Naive thymus-derived CD8-positive, alpha-beta T cell (primary cell): ENCODE measurements around the gene RSPH9. TPM values are rescaled to one million over a fixed set of nuclear protein-coding genes. Genes with fewer than 3 reads are reported as not detected.
A peak's percentile ranks its signal among the peaks of the same experiment; 100 is the strongest.

ENCODE experiments used
- ATAC-seq, 2 donors: fragments of 150-1000 bp; cut with Tn5 transposase in 1 of 2; sonication (Bioruptor Pico), chemical (Tn5 transposase) in 1 of 2; 1 replicate in 1 of 2; 2 replicates in 1 of 2; pipeline ENCODE4 v1.10.0; 2021; ENCODE audit warnings: mild to moderate bottlenecking in 2 of 2, moderate library complexity in 2 of 2
- POLR2A ChIA-PET: fragments of 350-600 bp; sonication (Branson Sonifier 250); formaldehyde crosslinking; loops from one replicate; lab custom pipeline; 2021; ENCODE audit warnings: antibody characterized with exemption; lab: Charles Lee
- DNase-seq, 10 donors: peaks; one replicate each; pipeline versions ENCODE4 v3.0.0 to v3.0.0-alpha.2; 2020 to 2022
- H3K27ac Mint-ChIP-seq, 10 donors: one replicate each; pipeline ENCODE4 v1.8.0; 2020 to 2022; ENCODE audit warnings: mild to moderate bottlenecking in 10 of 10, mixed read lengths in 10 of 10, moderate library complexity in 4 of 10, inconsistent platforms in 1 of 10
- H3K27me3 Mint-ChIP-seq, 5 donors: one replicate each; pipeline ENCODE4 v1.8.0; 2021 to 2022; ENCODE audit warnings: mixed read lengths in 5 of 5
- H3K36me3 Mint-ChIP-seq, 3 donors: one replicate each; pipeline ENCODE4 v1.8.0; 2020 to 2022; ENCODE audit warnings: mixed read lengths in 3 of 3, mild to moderate bottlenecking in 2 of 3, inconsistent platforms in 1 of 3
- H3K4me1 Mint-ChIP-seq, 4 donors: one replicate each; pipeline ENCODE4 v1.8.0; 2021 to 2022; ENCODE audit warnings: mixed read lengths in 4 of 4
- H3K4me3 Mint-ChIP-seq, 10 donors: one replicate each; pipeline ENCODE4 v1.8.0; 2020 to 2022; ENCODE audit warnings: mild to moderate bottlenecking in 10 of 10, mixed read lengths in 10 of 10, moderate library complexity in 6 of 10, inconsistent platforms in 1 of 10
- H3K9me3 Mint-ChIP-seq, 9 donors: one replicate each; pipeline ENCODE4 v1.8.0; 2020 to 2022; ENCODE audit warnings: mixed read lengths in 9 of 9, mild to moderate bottlenecking in 3 of 9, inconsistent platforms in 1 of 9, moderate library complexity in 1 of 9
- polyA plus RNA-seq, 3 donors: library from polyadenylated mRNA; unstranded; fragments of 300-500 nt; fragmentation: Illumina TruSeq; gene quantifications; one replicate each; pipeline ENCODE4 v1.2.3, GENCODE V29; 2021
- total RNA-seq, 8 experiments: library from RNA in 2 of 8; stranded (reverse) in 2 of 8; gene quantifications; one replicate each; pipeline ENCODE4 v1.2.3 and lab custom pipeline; 2021 to 2026

Gene RSPH9
- total and polyA plus RNA-seq, 5 experiments from 2014 or later, result 0.44 to 1.1 (median 0.86) TPM; not detected in 2

DNA sequence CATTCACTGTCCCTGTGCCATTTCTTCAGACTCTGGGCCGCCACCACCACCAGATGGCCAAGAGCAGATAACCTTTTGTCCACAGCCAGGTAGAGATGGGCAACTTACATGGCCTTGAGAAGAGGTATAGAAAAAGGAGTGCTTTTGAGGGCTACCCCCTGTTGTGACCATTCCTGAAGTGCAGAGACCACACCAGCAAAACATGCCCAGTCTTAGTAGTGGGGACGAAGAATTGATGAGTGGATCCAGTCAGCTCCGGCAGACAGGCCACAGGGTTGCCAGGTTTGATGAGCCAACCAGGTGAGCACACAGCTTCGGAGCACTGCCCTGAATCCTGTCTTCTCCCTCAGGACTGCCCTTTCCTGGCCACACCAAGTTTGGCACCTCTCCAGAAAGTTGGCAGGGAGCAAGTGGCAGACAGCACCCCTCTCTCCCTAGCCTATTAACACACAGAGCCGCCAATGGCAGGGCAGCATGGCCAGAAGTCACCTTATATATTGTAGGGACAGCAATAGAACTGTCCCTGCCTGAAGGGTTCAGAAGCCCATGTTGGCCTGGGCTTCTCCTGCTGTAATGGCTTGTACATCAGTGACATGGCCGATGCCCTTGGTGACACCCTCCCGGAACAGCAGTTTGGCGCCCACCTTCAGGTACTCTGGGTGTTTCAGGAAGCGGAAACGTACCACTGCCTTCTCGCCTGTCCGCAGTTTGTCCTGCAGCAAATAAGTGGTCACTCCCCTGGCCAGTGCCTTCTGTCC, 23.6 kb upstream of the RSPH9 start:
- H3K4me1 Mint-ChIP-seq, result peaks cover under 1 to 11% (median 5%) of the 10 kb centered on the region in 4 donors
- peak overlapping the region in 3 of 10 donors; percentile 40 to 62 (median 47) for H3K27ac Mint-ChIP-seq

DNA sequence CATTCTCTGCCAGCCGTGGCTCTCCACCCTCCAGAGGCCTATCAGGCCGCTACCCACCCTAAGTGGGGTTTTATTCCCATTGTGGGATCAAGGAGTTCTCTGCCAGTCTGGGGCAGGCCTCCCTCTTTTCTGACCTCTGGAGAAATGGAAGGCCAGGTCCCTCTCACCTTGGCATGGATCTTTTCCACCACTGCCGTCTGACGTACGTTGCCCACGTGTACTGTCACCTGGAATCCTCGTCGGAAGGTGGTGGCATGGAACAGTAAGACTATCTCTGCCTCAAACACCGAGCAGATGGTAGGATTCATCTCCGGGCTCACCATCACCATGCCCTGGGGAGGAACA, 23.0 kb upstream of the RSPH9 start:
- Mint-ChIP-seq H3K9me3 (no peaks in the 10 kb centered on the region), H3K4me1 (peaks cover 5 to 17% (median 10%) of the 10 kb centered on the region in 4 donors), H3K36me3 (peaks cover 0 to 57% (median 5%) of the 10 kb centered on the region in 3 donors), H3K27ac (peak overlapping the region in 3 of 10 donors; percentile 12 to 63 (median 40)), H3K4me3 (no peak overlapping the region), H3K27me3 (no peaks in the 10 kb centered on the region)
- no peak for ATAC-seq
- POLR2A ChIA-PET, result no interaction called here
- no peak for DNase-seq

More for the DNA sequence above, 23.6 kb upstream of the RSPH9 start:
- Mint-ChIP-seq H3K36me3 (peaks cover 0 to 55% (median 5%) of the 10 kb centered on the region in 3 donors), H3K27me3 (no peaks in the 10 kb centered on the region), H3K4me3 (no peak overlapping the region), H3K9me3 (no peaks in the 10 kb centered on the region)
- DNase-seq (no peak), ATAC-seq (no peak)
- POLR2A ChIA-PET, result no interaction called here

DNA sequence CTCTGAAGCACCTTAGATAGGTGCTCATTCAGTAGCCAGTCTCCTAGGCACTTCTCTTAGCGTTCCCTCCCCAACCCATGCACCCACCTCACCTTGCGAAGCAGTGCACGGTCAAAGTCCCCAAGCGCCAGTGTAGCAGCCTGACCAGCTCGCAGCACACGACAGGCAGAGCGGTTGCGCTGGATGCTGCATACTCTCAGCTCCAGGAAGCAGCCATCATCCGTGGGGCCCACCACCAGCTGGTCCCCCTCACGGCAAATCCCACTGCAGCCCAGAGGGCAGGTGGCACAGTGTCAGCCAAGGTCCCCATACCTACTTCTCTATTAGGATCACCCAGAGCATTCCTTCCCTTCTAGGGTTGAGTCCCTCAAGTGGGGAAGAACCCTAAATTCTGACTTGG, 22.3 kb upstream of the RSPH9 start:
- ATAC-seq (no peak), DNase-seq (no peak)
- H3K4me1 Mint-ChIP-seq, result peaks cover 13 to 24% (median 15%) of the 10 kb centered on the region in 4 donors
- H3K9me3 Mint-ChIP-seq, result no peaks in the 10 kb centered on the region
- H3K4me3 Mint-ChIP-seq, result no peak overlapping the region
- no peaks in the 10 kb centered on the region for H3K27me3 Mint-ChIP-seq
- POLR2A ChIA-PET, result no interaction called here
- H3K27ac Mint-ChIP-seq, result peak overlapping the region in 5 of 10 donors; percentile 12 to 66 (median 43)
- H3K36me3 Mint-ChIP-seq, result peaks cover 0 to 60% (median 5%) of the 10 kb centered on the region in 3 donors

DNA sequence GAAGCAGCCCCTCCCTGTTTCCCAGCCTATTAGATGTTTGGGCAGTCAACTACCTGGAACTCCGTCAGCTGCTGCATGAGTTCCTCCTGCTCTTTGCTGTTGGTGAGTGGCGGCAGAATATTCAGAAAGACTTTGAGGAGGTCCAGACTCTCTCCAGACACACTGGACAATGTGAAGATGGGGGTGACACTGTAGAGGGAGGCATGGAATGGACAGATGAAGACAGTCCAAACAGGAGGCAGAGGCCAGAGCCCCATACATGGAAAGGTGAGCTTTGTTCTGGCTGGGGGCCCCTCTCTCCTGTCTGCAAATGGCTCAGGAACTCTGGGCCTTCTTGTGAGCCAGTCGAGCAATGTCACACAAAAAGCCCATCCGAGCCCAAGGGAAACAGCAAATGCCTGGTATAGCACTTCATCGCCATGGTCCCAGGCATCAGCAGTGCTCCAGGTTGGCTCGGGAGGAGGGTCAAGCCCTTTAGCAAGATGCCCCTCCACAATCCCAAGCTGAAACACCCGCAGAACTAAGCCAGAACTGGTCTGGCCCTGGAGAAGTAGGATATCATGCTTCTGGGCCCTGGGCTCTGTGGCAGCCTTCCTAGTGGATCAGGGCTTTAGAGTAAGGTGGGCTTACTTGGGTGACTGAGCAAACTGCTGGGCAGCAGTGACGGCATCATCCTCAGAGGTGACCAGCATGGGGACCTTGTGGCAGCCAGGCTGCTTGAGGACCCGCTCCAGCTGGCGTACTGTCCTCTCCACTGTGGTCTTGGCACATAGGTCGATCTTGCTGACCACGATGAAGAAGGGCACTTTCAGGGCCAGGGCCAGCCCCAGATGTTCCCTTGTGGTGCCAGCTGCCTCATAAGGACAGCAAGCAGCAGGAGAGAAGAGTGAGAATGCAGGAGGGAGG, 20.7 kb upstream of the RSPH9 start:
- Mint-ChIP-seq H3K27me3 (no peaks in the 10 kb centered on the region), H3K27ac (peak overlapping the region in 2 of 10 donors; percentile 58 to 71), H3K9me3 (no peaks in the 10 kb centered on the region), H3K36me3 (peaks cover 0 to 60% (median 5%) of the 10 kb centered on the region in 3 donors), H3K4me1 (peaks cover 19 to 36% (median 26%) of the 10 kb centered on the region in 4 donors), H3K4me3 (no peak overlapping the region)
- ATAC-seq, result no peak
- POLR2A ChIA-PET, result no interaction called here
- DNase-seq, result no peak

DNA sequence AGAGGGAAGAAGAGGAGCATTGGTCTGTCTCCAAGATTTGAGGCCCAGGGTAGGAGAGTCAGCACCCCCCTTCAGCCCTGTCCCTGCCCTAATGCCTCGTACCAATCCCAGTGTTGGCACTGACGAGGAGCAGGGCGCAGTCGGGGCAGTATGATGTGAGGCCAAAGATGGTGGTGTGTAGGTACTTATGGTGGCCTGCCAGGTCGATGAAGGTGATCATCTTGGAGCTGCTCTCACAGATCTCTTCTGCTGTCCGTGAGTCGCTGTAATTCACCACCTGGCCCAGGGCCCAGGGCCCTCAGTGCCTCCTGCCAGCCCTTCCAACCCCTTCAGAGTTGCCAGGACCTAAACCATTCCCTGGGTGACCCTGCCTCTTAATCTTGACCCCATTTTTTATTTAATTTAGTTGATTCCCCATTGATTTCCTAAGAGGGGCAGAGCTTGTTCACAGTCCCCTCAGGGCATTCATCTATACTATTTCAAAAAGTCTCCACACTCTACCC, 20.0 kb upstream of the RSPH9 start:
- H3K9me3 Mint-ChIP-seq, result no peaks in the 10 kb centered on the region
- POLR2A ChIA-PET, result no interaction called here
- H3K36me3 Mint-ChIP-seq, result peaks cover 0 to 60% (median 5%) of the 10 kb centered on the region in 3 donors
- ATAC-seq, result no peak
- DNase-seq, result no peak
- peak overlapping the region in 2 of 10 donors; percentile 11 to 75 for H3K27ac Mint-ChIP-seq
- H3K27me3 Mint-ChIP-seq, result no peaks in the 10 kb centered on the region
- no peak overlapping the region for H3K4me3 Mint-ChIP-seq
- H3K4me1 Mint-ChIP-seq, result peaks cover 21 to 42% (median 28%) of the 10 kb centered on the region in 4 donors

DNA sequence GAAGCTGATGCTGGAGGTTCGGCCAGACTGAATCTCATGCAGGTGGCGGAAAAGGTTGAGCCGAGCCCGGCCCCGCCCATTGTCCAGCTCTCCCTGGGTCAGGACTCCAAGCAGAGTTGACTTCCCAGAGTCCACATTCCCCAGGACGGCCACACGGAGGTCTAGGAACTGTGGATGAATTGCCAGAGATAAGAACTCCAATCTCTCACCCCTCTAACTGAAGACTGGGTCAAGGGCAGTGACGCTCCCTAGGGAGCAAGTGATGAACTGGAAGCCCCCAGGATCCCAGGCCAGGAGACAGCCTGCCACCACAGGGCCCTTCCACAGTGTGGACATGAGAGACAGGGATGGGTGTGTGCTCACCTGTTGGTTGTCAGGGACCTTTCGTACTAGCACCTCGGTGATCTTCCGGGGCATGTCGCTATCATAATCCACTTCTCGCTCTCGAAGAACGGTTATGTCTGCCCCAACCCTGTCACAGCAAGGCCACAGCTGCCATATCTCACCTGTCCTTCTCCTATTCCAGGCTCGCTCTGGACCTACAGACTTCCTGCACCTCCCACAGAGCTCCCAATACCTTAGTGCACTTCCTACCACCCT, 19.3 kb upstream of the RSPH9 start:
- DNase-seq (no peak), ATAC-seq (no peak)
- Mint-ChIP-seq H3K27ac (peak overlapping the region in 5 of 10 donors; percentile 7 to 81 (median 41)), H3K4me1 (peaks cover 24 to 47% (median 34%) of the 10 kb centered on the region in 4 donors), H3K27me3 (no peaks in the 10 kb centered on the region), H3K36me3 (peaks cover 0 to 58% (median 5%) of the 10 kb centered on the region in 3 donors), H3K9me3 (no peaks in the 10 kb centered on the region), H3K4me3 (no peak overlapping the region)
- POLR2A ChIA-PET, result no interaction called here

DNA sequence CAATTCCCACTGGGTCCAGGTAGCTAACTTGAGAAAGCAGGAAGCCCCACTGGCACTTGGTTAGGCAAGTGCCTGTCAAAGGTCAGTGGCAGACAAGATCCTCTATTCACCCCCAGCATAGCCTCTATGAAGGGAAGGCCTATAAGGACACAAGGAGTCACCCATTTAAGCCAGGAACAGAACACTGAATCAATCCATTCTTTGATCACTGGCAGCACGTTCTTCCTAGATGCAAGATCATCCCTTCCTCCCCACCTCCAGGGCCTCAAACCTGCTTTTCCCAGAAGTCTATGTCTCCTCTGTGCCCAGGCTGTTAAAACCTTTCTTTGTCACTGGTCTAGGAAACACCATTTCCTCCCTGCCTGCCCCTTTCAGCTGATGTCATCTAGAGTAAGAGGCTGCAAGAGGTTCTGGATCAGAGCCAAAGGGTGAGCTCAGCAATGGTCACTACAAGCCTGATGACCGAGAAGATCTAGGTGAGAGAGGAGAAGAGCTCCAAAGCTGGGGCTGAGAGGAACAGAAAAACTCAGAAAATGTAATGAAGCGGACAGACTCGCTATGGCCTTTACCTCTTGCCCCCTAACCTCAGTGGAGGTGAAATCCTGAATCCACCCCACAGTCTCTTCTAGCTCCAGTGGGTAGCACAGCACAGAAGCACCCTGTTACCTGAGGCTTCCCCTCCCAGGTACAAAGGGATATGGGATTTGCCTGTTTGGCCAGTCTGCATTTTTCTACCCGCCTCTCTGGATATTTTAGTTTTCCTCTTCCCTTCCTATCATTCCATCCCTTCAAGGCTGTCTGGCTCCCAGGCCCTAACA, 17.6 kb upstream of the RSPH9 start:
- POLR2A ChIA-PET, result interaction anchor here (1.6 kb wide), 1 partner anchor 8 kb away, joined by 4 read pairs; the partner anchor contains the start of gene MAD2L1BP
- ATAC-seq (no peak), DNase-seq (no peak)
- Mint-ChIP-seq H3K4me3 (peak overlapping the region; percentile 21 to 99 (median 68)), H3K36me3 (peaks cover 0 to 44% (median 1%) of the 10 kb centered on the region in 3 donors), H3K9me3 (no peaks in the 10 kb centered on the region), H3K4me1 (peaks cover 24 to 43% (median 38%) of the 10 kb centered on the region in 4 donors), H3K27ac (peak overlapping the region in 9 of 10 donors; percentile 31 to 81 (median 54)), H3K27me3 (no peaks in the 10 kb centered on the region)

DNA sequence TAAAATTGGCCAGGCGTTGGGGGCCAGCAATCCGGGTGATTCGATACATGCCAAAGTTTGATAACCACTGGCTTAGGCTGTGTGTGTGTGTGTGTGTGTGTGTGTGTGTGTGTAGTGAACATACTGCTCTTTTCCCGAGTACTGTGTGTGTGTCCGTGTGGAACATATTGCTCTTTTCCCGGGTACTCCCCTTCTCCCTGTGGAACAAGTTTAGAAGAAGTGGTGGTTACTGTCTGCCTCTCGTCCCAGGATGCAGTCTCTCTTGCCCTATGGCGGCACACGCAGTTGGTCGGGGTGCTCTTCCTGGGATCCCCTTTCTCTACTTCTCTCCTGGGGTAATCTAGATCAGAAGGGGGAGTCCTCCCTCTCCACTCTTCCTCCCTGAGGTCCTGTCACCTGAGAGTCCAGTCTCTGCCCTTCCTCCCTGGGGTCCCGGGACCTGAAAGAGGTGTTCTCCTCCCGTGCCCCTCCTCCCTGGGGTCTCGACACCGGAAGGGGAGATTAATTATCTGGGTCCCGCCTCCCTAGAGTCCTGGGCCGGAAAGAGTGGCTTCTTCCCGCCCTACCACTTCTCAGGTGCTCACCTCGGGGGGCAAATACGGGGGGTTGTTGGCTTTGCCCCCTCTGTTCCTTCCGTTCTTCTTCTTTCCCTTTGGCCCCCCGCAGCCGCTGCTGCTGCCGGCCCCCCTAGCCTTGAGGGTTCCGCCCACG, 16.3 kb upstream of the RSPH9 start:
- H3K27me3 Mint-ChIP-seq, result no peaks in the 10 kb centered on the region
- peak overlapping the region; percentile 96 to 100 (median 99) for H3K4me3 Mint-ChIP-seq
- H3K27ac Mint-ChIP-seq, result peak overlapping the region; percentile 95 to 98 (median 97)
- peaks cover 0 to 31% (median 1%) of the 10 kb centered on the region in 3 donors for H3K36me3 Mint-ChIP-seq
- peak in 8 of 10 donors; percentile 29 to 77 (median 55) for DNase-seq
- no peaks in the 10 kb centered on the region for H3K9me3 Mint-ChIP-seq
- ATAC-seq, result peak; percentile 37 to 50
- POLR2A ChIA-PET, result interaction anchor here (0.9 to 2.0 kb wide), 8 partner anchors 12 to 619 kb away, joined by 3 to 8 read pairs (median 6); partner anchors contain the start of genes HSP90AB1, RSPH9 and ZNF318
- peaks cover 24 to 41% (median 38%) of the 10 kb centered on the region in 4 donors for H3K4me1 Mint-ChIP-seq

DNA sequence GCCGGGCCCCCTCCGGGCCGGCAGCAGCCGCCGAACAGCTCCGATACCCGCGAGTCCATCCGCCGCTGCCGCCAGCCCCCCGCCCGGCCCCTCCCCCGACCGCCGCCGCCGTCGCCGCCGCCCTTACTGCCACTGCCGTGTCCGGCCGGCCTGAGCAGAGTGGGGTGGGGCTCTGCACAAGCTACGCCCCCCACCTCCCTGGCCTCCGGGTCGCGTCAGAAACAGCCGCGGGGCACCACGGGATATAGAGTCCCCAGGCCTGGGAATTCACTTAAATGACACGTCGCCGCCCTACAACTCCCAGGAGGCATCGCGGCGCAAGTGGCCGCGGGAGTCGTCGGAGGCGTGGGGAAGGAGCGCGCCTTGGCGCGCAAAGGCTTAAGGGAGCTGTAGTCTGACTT, 15.7 kb upstream of the RSPH9 start, which contains the start of gene GTPBP2:
TSS of gene GTPBP2 (minus strand) at position 161 of the 401 bp plus-strand sequence. CDS start at position 59, 102 bp downstream.
- DNase-seq (peak; percentile 86 to 97 (median 93)), ATAC-seq (peak; percentile 88 to 89)
- H3K36me3 Mint-ChIP-seq, result peaks cover 0 to 26% (median 1%) of the 10 kb centered on the region in 3 donors
- POLR2A ChIA-PET, result interaction anchor here (0.8 to 2.0 kb wide), 14 partner anchors 11 to 618 kb away, joined by 3 to 8 read pairs (median 4); partner anchors contain the start of genes HSP90AB1, MRPS18A, POLH and RSPH9
- peak within 1 kb of the TSS; percentile 96 to 100 (median 99) for H3K4me3 Mint-ChIP-seq
- no peaks in the 10 kb centered on the region for H3K9me3 Mint-ChIP-seq
- peaks cover 24 to 43% (median 40%) of the 10 kb centered on the region in 4 donors for H3K4me1 Mint-ChIP-seq
- H3K27ac Mint-ChIP-seq, result peak within 1 kb of the TSS; percentile 95 to 98 (median 98)
- no peaks in the 10 kb centered on the region for H3K27me3 Mint-ChIP-seq

DNA sequence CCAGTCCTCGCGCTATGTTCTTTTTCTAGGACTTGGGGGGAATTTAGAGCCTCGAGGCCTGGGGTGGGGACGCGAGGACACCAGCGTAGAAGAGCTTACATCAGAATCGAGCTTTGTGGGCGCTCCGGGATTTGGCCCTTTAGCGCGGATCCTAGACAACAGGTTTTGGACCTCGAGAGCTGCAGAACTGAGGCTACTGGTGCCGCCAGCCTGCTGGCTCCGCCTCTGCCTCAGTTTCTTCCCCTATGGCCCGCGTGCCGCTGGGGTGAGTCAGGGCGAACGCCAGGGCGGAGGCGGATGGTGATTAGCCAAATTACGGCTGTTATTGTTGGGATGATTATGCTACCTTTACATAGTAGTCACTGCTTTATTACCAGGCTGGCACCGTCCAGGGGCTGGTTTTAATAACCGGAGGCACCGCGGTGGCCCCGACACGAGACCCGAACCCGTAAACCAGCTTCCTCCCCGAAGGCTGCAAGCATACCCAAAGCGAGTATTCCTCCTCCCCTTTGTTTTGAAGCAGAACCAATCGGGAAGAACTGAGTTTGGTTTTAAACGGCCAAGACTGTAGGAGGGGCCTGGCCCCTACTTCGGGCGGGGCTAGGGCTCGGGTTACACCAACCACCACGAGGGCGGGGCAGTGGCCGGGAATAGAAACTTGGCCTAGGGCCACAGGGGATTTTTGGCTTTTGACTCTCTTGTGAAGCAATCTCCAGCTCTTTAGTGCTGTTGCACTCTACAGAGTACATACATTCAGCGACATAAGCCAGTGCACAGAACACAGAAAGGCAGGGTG, 15.1 kb upstream of the RSPH9 start:
- Mint-ChIP-seq H3K9me3 (no peaks in the 10 kb centered on the region), H3K4me1 (peaks cover 24 to 45% (median 42%) of the 10 kb centered on the region in 4 donors), H3K27ac (peak overlapping the region; percentile 95 to 98 (median 98)), H3K4me3 (peak overlapping the region; percentile 96 to 100 (median 99)), H3K27me3 (no peaks in the 10 kb centered on the region), H3K36me3 (peaks cover 0 to 21% (median 0%) of the 10 kb centered on the region in 3 donors)
- POLR2A ChIA-PET, result interaction anchor here (0.5 to 2.0 kb wide), 17 partner anchors 10 to 1415 kb away, joined by 3 to 8 read pairs (median 4); partner anchors contain the start of genes HSP90AB1, MRPS18A, POLH and POLR1C
- peak; percentile 70 to 89 (median 78) for DNase-seq
- peak; percentile 59 to 61 for ATAC-seq
